ENCODE data around the gene CYSTM1. TPM values are rescaled to one million over a fixed set of nuclear protein-coding genes. Genes with fewer than 3 reads are reported as not detected.

The CYSTM1 gene
- total RNA-seq, 2 donors from 2014 or later: 56.8 to 97.2 TPM

GRCh38 chr5:140213370-140213983 lies 38.5 kb downstream of the CYSTM1 start:
- Histone ChIP-seq H3K27ac (peak overlapping the region in 1 of 4 donors; percentile 15), H3K9me3 (no peaks in the 10 kb centered on the region), H3K36me3 (replicated peaks in 1 of 2; ENCODE audit: insufficient read depth in 1 of 2, low read depth in 2 of 2) (no peaks in the 10 kb centered on the region), H3K4me3 (no peak overlapping the region), H3K4me1 (peaks cover 42% of the 10 kb centered on the region), H3K27me3 (no peaks in the 10 kb centered on the region)
- DNase-seq: no peak
- ATAC-seq: no peak
- WGBS, 2 donors: 100% methylated on average over 1 of the region's 1 CpG
- intact Hi-C loops (cut with DNase I): no loop called here
- TF ChIP-seq POLR2A (IDR thresholded peaks at IDR 0.05): no peak
- TF ChIP-seq, protein P1, sequence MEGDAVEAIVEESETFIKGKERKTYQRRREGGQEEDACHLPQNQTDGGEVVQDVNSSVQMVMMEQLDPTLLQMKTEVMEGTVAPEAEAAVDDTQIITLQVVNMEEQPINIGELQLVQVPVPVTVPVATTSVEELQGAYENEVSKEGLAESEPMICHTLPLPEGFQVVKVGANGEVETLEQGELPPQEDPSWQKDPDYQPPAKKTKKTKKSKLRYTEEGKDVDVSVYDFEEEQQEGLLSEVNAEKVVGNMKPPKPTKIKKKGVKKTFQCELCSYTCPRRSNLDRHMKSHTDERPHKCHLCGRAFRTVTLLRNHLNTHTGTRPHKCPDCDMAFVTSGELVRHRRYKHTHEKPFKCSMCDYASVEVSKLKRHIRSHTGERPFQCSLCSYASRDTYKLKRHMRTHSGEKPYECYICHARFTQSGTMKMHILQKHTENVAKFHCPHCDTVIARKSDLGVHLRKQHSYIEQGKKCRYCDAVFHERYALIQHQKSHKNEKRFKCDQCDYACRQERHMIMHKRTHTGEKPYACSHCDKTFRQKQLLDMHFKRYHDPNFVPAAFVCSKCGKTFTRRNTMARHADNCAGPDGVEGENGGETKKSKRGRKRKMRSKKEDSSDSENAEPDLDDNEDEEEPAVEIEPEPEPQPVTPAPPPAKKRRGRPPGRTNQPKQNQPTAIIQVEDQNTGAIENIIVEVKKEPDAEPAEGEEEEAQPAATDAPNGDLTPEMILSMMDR (IDR thresholded peaks at IDR 0.05): no peak

GRCh38 chr5:140214831-140215230 lies 39.8 kb downstream of the CYSTM1 start:
- peak overlapping the region in 3 of 4 donors; percentile 15 to 87 (median 82) for H3K27ac ChIP-seq
- H3K4me3 ChIP-seq: no peak overlapping the region
- WGBS, 2 donors: 50 to 82% methylated on average over 3 to 4 of the region's 4 CpGs
- intact Hi-C loops (cut with DNase I): no loop called here
- no peak for TF ChIP-seq POLR2A (IDR thresholded peaks at IDR 0.05)
- TF ChIP-seq, protein P1 (IDR thresholded peaks at IDR 0.05): no peak
- no peaks in the 10 kb centered on the region for H3K36me3 ChIP-seq (replicated peaks in 1 of 2; ENCODE audit: insufficient read depth in 1 of 2, low read depth in 2 of 2)
- no peaks in the 10 kb centered on the region for H3K9me3 ChIP-seq
- H3K4me1 ChIP-seq: peaks cover 56% of the 10 kb centered on the region
- ATAC-seq (no peak), DNase-seq (peak; percentile 38 to 86 (median 65))
- H3K27me3 ChIP-seq: no peaks in the 10 kb centered on the region

DNA sequence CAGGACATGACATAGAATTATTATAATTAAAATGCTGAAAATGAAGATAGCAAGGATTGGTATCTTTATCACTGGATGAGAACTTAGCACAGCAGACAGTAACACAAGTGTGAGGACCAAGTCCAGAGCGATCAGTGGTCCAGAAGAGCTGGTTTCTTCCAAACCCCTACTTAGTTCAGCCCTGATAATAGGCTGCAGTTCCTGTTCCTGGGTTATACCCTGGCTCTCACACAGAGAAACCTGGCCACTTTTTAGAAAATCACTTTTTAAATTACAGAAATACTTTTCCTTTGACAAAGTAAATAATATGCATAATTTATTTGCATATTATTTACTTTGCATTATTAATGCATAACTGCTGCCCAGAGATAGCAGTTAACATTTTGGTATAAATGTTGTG lies 40.3 kb downstream of the CYSTM1 start:
- Histone ChIP-seq H3K36me3 (replicated peaks in 1 of 2; ENCODE audit: insufficient read depth in 1 of 2, low read depth in 2 of 2) (no peaks in the 10 kb centered on the region), H3K9me3 (no peaks in the 10 kb centered on the region), H3K27ac (peak overlapping the region in 3 of 4 donors; percentile 15 to 87 (median 82)), H3K4me1 (peaks cover 60% of the 10 kb centered on the region), H3K4me3 (no peak overlapping the region), H3K27me3 (no peaks in the 10 kb centered on the region)
- ATAC-seq (no peak), DNase-seq (no peak)
- intact Hi-C loops (cut with DNase I): no loop called here
- TF ChIP-seq, protein P1 (IDR thresholded peaks at IDR 0.05): no peak
- no peak for TF ChIP-seq POLR2A (IDR thresholded peaks at IDR 0.05)
- 88 to 89% methylated on average over 1 of the region's 1 CpG for WGBS, 2 donors

GRCh38 chr5:140216478-140217074 lies 41.6 kb downstream of the CYSTM1 start:
- peak in 1 of 3 donors; percentile 39 for TF ChIP-seq POLR2A (IDR thresholded peaks at IDR 0.05)
- TF ChIP-seq, protein P1 (IDR thresholded peaks at IDR 0.05): no peak
- intact Hi-C loops (cut with DNase I): no loop called here
- Histone ChIP-seq H3K36me3 (replicated peaks in 1 of 2; ENCODE audit: insufficient read depth in 1 of 2, low read depth in 2 of 2) (no peaks in the 10 kb centered on the region), H3K9me3 (no peaks in the 10 kb centered on the region), H3K27me3 (no peaks in the 10 kb centered on the region), H3K4me1 (peaks cover 73% of the 10 kb centered on the region), H3K27ac (peak overlapping the region; percentile 61 to 87 (median 82)), H3K4me3 (no peak overlapping the region)
- DNase-seq (peak in 3 of 4 donors; percentile 30 to 55 (median 48)), ATAC-seq (peak; percentile 56)
- WGBS, 2 donors: 9 to 16% methylated on average over 5 of the region's 5 CpGs

All from body of pancreas (tissue), 4 donors.